Endodermal cell (in vitro differentiated cells): ENCODE data around the gene TMEM198. TPM values are rescaled to one million over a fixed set of nuclear protein-coding genes. Genes with fewer than 3 reads are reported as not detected.
A peak's percentile ranks its signal among the peaks of the same experiment; 100 is the strongest.

Experiments used
- DNase-seq: peaks from one replicate; pipeline ENCODE4 v3.0.0-alpha.2; 2017
- H3K27ac ChIP-seq: 2 replicates; pipeline ENCODE4 v1.5.1; 2013; ENCODE audit warnings: mild to moderate bottlenecking, low read depth, low read length, moderate library complexity
- H3K27me3 ChIP-seq: 2 replicates; pipeline ENCODE4 v1.6.1; 2013; ENCODE audit warnings: mild to moderate bottlenecking, low read length, moderate library complexity; ENCODE audit not compliant: insufficient read depth, control insufficient read depth, poor library complexity, severe bottlenecking
- H3K36me3 ChIP-seq: 2 replicates; pipeline ENCODE4 v1.7.0; 2013; ENCODE audit warnings: mild to moderate bottlenecking, low read length, moderate library complexity; ENCODE audit not compliant: control insufficient read depth, insufficient read depth
- H3K4me1 ChIP-seq: one replicate; pipeline ENCODE4 v1.7.0; 2013; ENCODE audit warnings: low read length; ENCODE audit not compliant: control insufficient read depth, insufficient read depth
- H3K4me3 ChIP-seq: 2 replicates; pipeline ENCODE4 v1.5.1; 2013; ENCODE audit warnings: mild to moderate bottlenecking, low read length, moderate library complexity
- H3K9ac ChIP-seq: 2 replicates; pipeline ENCODE4 v1.6.1; 2013; ENCODE audit warnings: mild to moderate bottlenecking, low read length, moderate library complexity; ENCODE audit not compliant: poor library complexity, severe bottlenecking; ENCODE audit errors: extremely low read depth
- H3K9me3 ChIP-seq: 2 replicates; pipeline ENCODE4 v1.6.1; 2013; ENCODE audit warnings: mild to moderate bottlenecking, low read length, moderate library complexity; ENCODE audit not compliant: control insufficient read depth
- H3K27ac Mint-ChIP-seq: 2 replicates; pipeline ENCODE4 v1.8.0; 2020; ENCODE audit warnings: mixed read lengths
- H3K27me3 Mint-ChIP-seq: 2 replicates; pipeline ENCODE4 v1.8.0; 2021; ENCODE audit warnings: mild to moderate bottlenecking, mixed read lengths; ENCODE audit not compliant: insufficient read depth
- H3K36me3 Mint-ChIP-seq: 2 replicates; pipeline ENCODE4 v1.8.0; 2020; ENCODE audit warnings: low read depth, mixed read lengths
- H3K4me1 Mint-ChIP-seq: 2 replicates; pipeline ENCODE4 v1.8.0; 2020; ENCODE audit warnings: mixed read lengths
- H3K4me3 Mint-ChIP-seq: 2 replicates; pipeline ENCODE4 v1.8.0; 2020; ENCODE audit warnings: mild to moderate bottlenecking, moderate library complexity, mixed read lengths
- H3K9me3 Mint-ChIP-seq: 2 replicates; pipeline ENCODE4 v1.8.0; 2020; ENCODE audit warnings: mild to moderate bottlenecking, mixed read lengths
- WGBS, 2 experiments: methylation state at CpG; one replicate each; pipeline versions ENCODE4 v1.1.5 to v1.1.7; 2013; ENCODE audit warnings: missing lambda C conversion rate in 2 of 2, mixed read lengths in 1 of 2; ENCODE audit not compliant: insufficient coverage in 1 of 2, insufficient read length in 1 of 2; 5-methylcytosine and 5-hydroxymethylcytosine counted together
- long read RNA-seq, 4 experiments: library from polyadenylated mRNA in 2 of 4; library from RNA in 1 of 4; library from capped mRNA in 1 of 4; stranded (forward) in 3 of 4; unstranded in 1 of 4; transcript quantifications; one replicate each; pipeline ENCODE4 v2.0.0, GENCODE V29; 2020 to 2021; ENCODE audit warnings: inconsistent platforms in 1 of 4
- polyA plus RNA-seq, 2 experiments: library from polyadenylated mRNA; stranded (reverse); fragments of 50-300 nt; gene quantifications; one replicate each; pipeline ENCODE4 v1.2.3, GENCODE V29; 2013
- total RNA-seq, 2 donors: library from RNA; stranded (reverse); fragmentation: NEBNext Ultra II Directional in 1 of 2; extraction: Animal tissue kit (Norgen Biotek cat#: 25700) in 1 of 2; gene quantifications; 2 replicates in 1 of 2; 3 replicates in 1 of 2; pipeline ENCODE4 v1.2.1, GENCODE V29; 2021
- TF ChIP-seq, protein P1 (sequence below): fragments of 200-600 bp; sonication (generic); conservative IDR thresholded peaks from 2 replicates; pipeline ENCODE4 v1.5.0; 2021; ENCODE audit warnings: antibody characterized with exemption, mild to moderate bottlenecking

The TMEM198 gene
- total RNA-seq = 1 to 10 TPM; 2.6 to 3.9 TPM
- polyA plus RNA-seq (2013, experiment 1 of 2) = 9.6 TPM
- polyA plus RNA-seq (2013, experiment 2 of 2) = 5.3 TPM
- long read RNA-seq, experiment 1, partial matches to known transcripts = 1 of 2 reads
- long read RNA-seq, experiment 1, other reads (novel, unspliced or antisense) = 0 of 2 reads
- long read RNA-seq, experiment 2, partial matches to known transcripts = 1 of 3 reads
- long read RNA-seq, experiment 2, other reads (novel, unspliced or antisense) = 0 of 3 reads
- long read RNA-seq, experiment 3, transcript TMEM198-202 (5 exons, 2,218 nt) = major isoform, 7 of 10 reads
- long read RNA-seq, experiment 3, partial matches to known transcripts = 2 of 10 reads
- long read RNA-seq, experiment 3, other reads (novel, unspliced or antisense) = 1 of 10 reads
- long read RNA-seq, experiment 4, partial matches to known transcripts = 0 of 1 reads
- long read RNA-seq, experiment 4, other reads (novel, unspliced or antisense) = 0 of 1 reads

DNA sequence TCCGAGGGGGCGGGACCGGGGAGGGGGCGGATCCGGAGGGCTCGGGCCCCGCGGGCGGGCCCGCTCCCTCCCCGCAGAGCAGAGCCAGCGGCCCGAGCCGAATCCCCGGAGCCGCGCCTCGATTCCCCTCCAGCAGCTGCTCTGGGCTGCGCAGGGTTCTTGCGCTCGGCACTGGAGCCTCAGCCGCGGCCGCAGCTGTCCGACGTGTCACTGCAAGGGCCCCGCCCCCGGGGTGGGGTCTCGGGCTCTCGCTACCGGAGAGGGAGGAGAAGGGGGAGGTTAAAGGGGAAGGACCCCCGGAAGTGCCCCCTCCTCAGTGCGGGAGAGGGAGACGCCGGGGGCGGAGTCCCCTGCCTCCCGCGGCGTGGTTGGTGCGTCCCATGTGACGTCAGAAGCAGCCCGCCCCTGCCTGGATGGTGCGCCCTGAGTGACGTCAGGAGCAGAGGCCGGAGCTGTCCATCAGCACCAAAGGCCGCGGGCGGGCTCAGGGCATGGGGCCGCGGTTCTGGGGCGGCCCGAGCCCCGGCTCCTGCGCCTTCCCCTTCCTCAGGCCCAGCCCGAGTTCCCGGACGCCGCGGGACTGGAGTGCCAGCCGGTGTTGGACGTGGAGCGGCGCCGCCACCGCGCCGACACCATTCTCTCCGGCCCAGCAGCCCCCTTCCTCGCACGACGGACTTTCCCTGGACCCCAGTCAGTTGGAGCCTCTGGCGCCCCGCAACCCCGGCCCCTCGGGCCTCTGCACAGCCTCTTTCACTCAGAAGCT is at the start of gene TMEM198, which contains the start of gene CHPF:
TSS of gene TMEM198 (plus strand) at position 433 of the 763 bp plus-strand sequence. CDS start 700 bp downstream, outside the sequence.
TSS of gene CHPF (minus strand) at position 214 of the 763 bp plus-strand sequence. CDS start 271 bp downstream, outside the sequence.
- peak within 1 kb of the TSS; percentile 89 for H3K4me3 ChIP-seq
- Mint-ChIP-seq H3K27me3 (peaks cover 34% of the 10 kb centered on the region), H3K4me1 (peaks cover 12% of the 10 kb centered on the region), H3K36me3 (peaks cover 24% of the 10 kb centered on the region), H3K27ac (peak within 1 kb of the TSS; percentile 80), H3K4me3 (peak within 1 kb of the TSS; percentile 71), H3K9me3 (no peaks in the 10 kb centered on the region)
- H3K27ac ChIP-seq = no peak within 1 kb of the TSS
- DNase-seq = peak; percentile 100
- 0 to 1% methylated on average over 40 to 75 of the region's 75 CpGs for WGBS, 2 experiments
- H3K9me3 ChIP-seq = no peaks in the 10 kb centered on the region
- TF ChIP-seq, protein P1, sequence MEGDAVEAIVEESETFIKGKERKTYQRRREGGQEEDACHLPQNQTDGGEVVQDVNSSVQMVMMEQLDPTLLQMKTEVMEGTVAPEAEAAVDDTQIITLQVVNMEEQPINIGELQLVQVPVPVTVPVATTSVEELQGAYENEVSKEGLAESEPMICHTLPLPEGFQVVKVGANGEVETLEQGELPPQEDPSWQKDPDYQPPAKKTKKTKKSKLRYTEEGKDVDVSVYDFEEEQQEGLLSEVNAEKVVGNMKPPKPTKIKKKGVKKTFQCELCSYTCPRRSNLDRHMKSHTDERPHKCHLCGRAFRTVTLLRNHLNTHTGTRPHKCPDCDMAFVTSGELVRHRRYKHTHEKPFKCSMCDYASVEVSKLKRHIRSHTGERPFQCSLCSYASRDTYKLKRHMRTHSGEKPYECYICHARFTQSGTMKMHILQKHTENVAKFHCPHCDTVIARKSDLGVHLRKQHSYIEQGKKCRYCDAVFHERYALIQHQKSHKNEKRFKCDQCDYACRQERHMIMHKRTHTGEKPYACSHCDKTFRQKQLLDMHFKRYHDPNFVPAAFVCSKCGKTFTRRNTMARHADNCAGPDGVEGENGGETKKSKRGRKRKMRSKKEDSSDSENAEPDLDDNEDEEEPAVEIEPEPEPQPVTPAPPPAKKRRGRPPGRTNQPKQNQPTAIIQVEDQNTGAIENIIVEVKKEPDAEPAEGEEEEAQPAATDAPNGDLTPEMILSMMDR = no peak
- peaks cover 13% of the 10 kb centered on the region for H3K27me3 ChIP-seq
- peak within 1 kb of the TSS; percentile 60 for H3K9ac ChIP-seq
- H3K4me1 ChIP-seq = peaks cover 3% of the 10 kb centered on the region
- H3K36me3 ChIP-seq = peaks cover 19% of the 10 kb centered on the region

- no peaks in the 10 kb centered on the region for H3K36me3 Mint-ChIP-seq
- H3K4me1 Mint-ChIP-seq = peaks cover 19% of the 10 kb centered on the region
- TF ChIP-seq, protein P1 = no peak
- Histone ChIP-seq H3K9ac (no peak overlapping the region), H3K27ac (no peak overlapping the region), H3K36me3 (no peaks in the 10 kb centered on the region), H3K27me3 (peaks cover 56% of the 10 kb centered on the region), H3K4me1 (peaks cover 9% of the 10 kb centered on the region), H3K4me3 (no peak overlapping the region), H3K9me3 (no peaks in the 10 kb centered on the region)
- no peak for DNase-seq
- H3K4me3 Mint-ChIP-seq = no peak overlapping the region
- 47 to 63% methylated on average over 6 to 10 of the region's 10 CpGs for WGBS, 2 experiments
- H3K9me3 Mint-ChIP-seq = no peaks in the 10 kb centered on the region
- H3K27ac Mint-ChIP-seq = no peak overlapping the region
- peaks cover 72% of the 10 kb centered on the region for H3K27me3 Mint-ChIP-seq
Observed at GRCh38 chr2:219494952-219495530, 48.8 kb upstream of the TMEM198 start.

DNA sequence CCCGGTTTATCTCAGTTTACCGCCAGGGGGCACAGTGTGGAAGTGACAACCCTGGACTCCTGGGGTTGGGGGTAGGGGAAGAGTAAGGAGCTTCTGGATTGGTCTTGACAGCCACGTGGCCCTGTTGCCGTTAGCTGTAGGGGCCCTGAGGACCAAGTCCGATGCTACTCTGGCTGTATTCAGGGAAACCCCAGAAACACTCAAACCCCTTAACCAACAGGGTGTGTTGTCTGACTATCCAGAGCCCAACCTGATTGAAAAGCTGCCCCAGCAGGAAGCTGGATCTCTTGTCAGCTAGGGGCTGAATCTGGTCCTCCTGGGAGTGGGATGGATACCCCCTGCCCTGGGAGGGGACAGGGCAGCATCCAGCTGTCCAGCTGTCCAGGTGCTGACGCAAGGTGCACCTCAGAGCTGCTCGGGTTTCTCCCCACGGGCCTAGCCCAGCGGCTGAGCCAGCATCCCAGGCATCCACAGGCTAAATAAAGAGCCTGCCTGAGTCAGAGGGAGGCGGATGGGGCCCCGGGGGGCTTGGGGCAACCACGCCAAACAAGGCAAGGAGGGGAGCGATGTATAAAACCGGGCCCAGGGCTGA is 48.2 kb upstream of the TMEM198 start:
- Histone ChIP-seq H3K4me1 (peaks cover 9% of the 10 kb centered on the region), H3K36me3 (no peaks in the 10 kb centered on the region), H3K4me3 (no peak overlapping the region), H3K9me3 (no peaks in the 10 kb centered on the region), H3K27me3 (peaks cover 56% of the 10 kb centered on the region), H3K27ac (no peak overlapping the region), H3K9ac (no peak overlapping the region)
- WGBS, 2 experiments = 37 to 49% methylated on average over 7 to 14 of the region's 14 CpGs
- Mint-ChIP-seq H3K27ac (no peak overlapping the region), H3K9me3 (no peaks in the 10 kb centered on the region), H3K36me3 (no peaks in the 10 kb centered on the region), H3K27me3 (peaks cover 70% of the 10 kb centered on the region), H3K4me3 (no peak overlapping the region), H3K4me1 (peaks cover 23% of the 10 kb centered on the region)
- TF ChIP-seq, protein P1 = peak; percentile 85
- DNase-seq = peak; percentile 93
